Neural cell (in vitro differentiated cells): Measurements from ENCODE around the gene PDE2A. TPM values are rescaled to one million over a fixed set of nuclear protein-coding genes. Genes with fewer than 3 reads are reported as not detected.

Source experiments
- H2AFZ ChIP-seq: fragments of 200-600, 300-800 bp; sonication (generic), shearing (Covaris generic); 2 replicates; pipeline ENCODE4 v1.6.0; 2014; ENCODE audit warnings: low read depth, mild to moderate bottlenecking, antibody characterized with exemption, low read length, moderate library complexity
- H3F3A ChIP-seq: fragments of 200-600 bp; shearing (Covaris generic); 2 replicates; pipeline ENCODE4 v1.6.1; 2016; ENCODE audit warnings: mild to moderate bottlenecking, moderate library complexity, mixed read lengths, antibody characterized with exemption, low read length; ENCODE audit not compliant: insufficient read depth, poor library complexity, severe bottlenecking
- H3K27ac ChIP-seq: fragments of 200-600, 300-800 bp; sonication (generic), shearing (Covaris generic); 2 replicates; pipeline ENCODE4 v1.5.1; 2014; ENCODE audit warnings: mild to moderate bottlenecking, low read length, moderate library complexity
- H3K27me3 ChIP-seq: fragments of 300-800, 200-600 bp; sonication (generic), shearing (Covaris generic); 2 replicates; pipeline ENCODE4 v1.6.0; 2014; ENCODE audit warnings: mild to moderate bottlenecking, low read depth, low read length, moderate library complexity; ENCODE audit not compliant: insufficient read depth
- H3K36me3 ChIP-seq: fragments of 300-800, 200-600 bp; sonication (generic), shearing (Covaris generic); 2 replicates; pipeline ENCODE4 v1.5.1; 2014; ENCODE audit warnings: mild to moderate bottlenecking, antibody characterized with exemption, low read length, moderate library complexity; ENCODE audit not compliant: insufficient read depth
- H3K4me2 ChIP-seq: fragments of 300-800, 200-600 bp; sonication (generic), shearing (Covaris generic); 2 replicates; pipeline ENCODE4 v1.6.0; 2014; ENCODE audit warnings: mild to moderate bottlenecking, low read length
- H3K4me3 ChIP-seq: fragments of 300-800, 200-600 bp; sonication (generic), shearing (Covaris generic); 2 replicates; pipeline ENCODE4 v1.5.1; 2014; ENCODE audit warnings: mild to moderate bottlenecking, low read length, moderate library complexity
- H3K79me2 ChIP-seq: fragments of 200-600 bp; shearing (Covaris generic); replicated peaks from 2 replicates; pipeline ENCODE4 v1.6.0; 2014; ENCODE audit warnings: mild to moderate bottlenecking, low read length, moderate library complexity; ENCODE audit not compliant: insufficient read depth
- H3K9ac ChIP-seq: fragments of 300-800, 200-600 bp; sonication (generic), shearing (Covaris generic); 2 replicates; pipeline ENCODE4 v1.6.1; 2016; ENCODE audit warnings: mild to moderate bottlenecking, low read length, mixed read lengths
- H3K9me2 ChIP-seq: fragments of 200-600 bp; shearing (Covaris generic); 2 replicates; pipeline ENCODE4 v1.6.1; 2016; ENCODE audit warnings: mild to moderate bottlenecking, low read length, mixed read lengths; ENCODE audit not compliant: insufficient read depth
- H3K9me3 ChIP-seq: fragments of 200-600, 300-800 bp; sonication (generic), shearing (Covaris generic); 2 replicates; pipeline ENCODE4 v1.6.1; 2016; ENCODE audit warnings: mild to moderate bottlenecking, mixed run types, low read length, moderate library complexity, mixed read lengths
- H4K20me1 ChIP-seq: fragments of 200-600 bp; shearing (Covaris generic); 2 replicates; pipeline ENCODE4 v1.6.1; 2016; ENCODE audit warnings: mild to moderate bottlenecking, mixed run types; ENCODE audit not compliant: insufficient read depth
- EP300 ChIP-seq: fragments of 450-650 bp; conservative IDR thresholded peaks from 2 replicates; pipeline ENCODE4 v1.6.1; 2014; ENCODE audit warnings: antibody characterized with exemption, mild to moderate bottlenecking, moderate library complexity; ENCODE audit not compliant: poor library complexity, severe bottlenecking
- EZH2 ChIP-seq: fragments of 200-600, 300-800 bp; shearing (Covaris generic), sonication (generic); IDR thresholded peaks from 2 replicates; pipeline ENCODE4 v1.6.1; 2014; ENCODE audit warnings: antibody characterized with exemption, low read length, borderline replicate concordance, mild to moderate bottlenecking; ENCODE audit not compliant: insufficient read depth, poor library complexity, severe bottlenecking
- MXI1 ChIP-seq: fragments of 450-650 bp; conservative IDR thresholded peaks from 2 replicates; pipeline ENCODE4 v1.6.1; 2014; ENCODE audit warnings: antibody characterized with exemption, mild to moderate bottlenecking; ENCODE audit not compliant: poor library complexity, severe bottlenecking
- POLR2AphosphoS5 ChIP-seq: IDR thresholded peaks from 2 replicates; pipeline ENCODE4 v1.6.1; 2012
- RAD21 ChIP-seq: fragments of 450-650 bp; conservative IDR thresholded peaks from 2 replicates; pipeline ENCODE4 v1.6.1; 2014; ENCODE audit warnings: antibody characterized with exemption, mild to moderate bottlenecking, moderate library complexity
- SMC3 ChIP-seq: fragments of 450-650 bp; conservative IDR thresholded peaks from 2 replicates; pipeline ENCODE4 v1.6.1; 2014; ENCODE audit warnings: antibody characterized with exemption, mild to moderate bottlenecking, moderate library complexity; ENCODE audit not compliant: poor library complexity
- TAF1 ChIP-seq: IDR thresholded peaks from 2 replicates; pipeline ENCODE4 v1.6.1; 2012; ENCODE audit warnings: low read depth
- polyA plus RNA-seq: library from polyadenylated mRNA; depleted of rRNA; stranded (reverse); fragments of >200 nt; gene quantifications from 2 replicates; pipeline ENCODE4 v1.2.3, GENCODE V29; 2014
- TF ChIP-seq, protein P1 (sequence below): IDR thresholded peaks from 2 replicates; pipeline ENCODE4 v1.6.1; 2012; ENCODE audit warnings: borderline replicate concordance
- TF ChIP-seq, protein P2 (sequence below): fragments of 450-650 bp; IDR thresholded peaks from 2 replicates; pipeline ENCODE4 v1.5.1; 2014; ENCODE audit warnings: antibody characterized with exemption, mild to moderate bottlenecking, moderate library complexity; ENCODE audit not compliant: poor library complexity, severe bottlenecking

The PDE2A gene
- polyA plus RNA-seq, 1 donor from 2014 or later: 11.6 TPM

DNA sequence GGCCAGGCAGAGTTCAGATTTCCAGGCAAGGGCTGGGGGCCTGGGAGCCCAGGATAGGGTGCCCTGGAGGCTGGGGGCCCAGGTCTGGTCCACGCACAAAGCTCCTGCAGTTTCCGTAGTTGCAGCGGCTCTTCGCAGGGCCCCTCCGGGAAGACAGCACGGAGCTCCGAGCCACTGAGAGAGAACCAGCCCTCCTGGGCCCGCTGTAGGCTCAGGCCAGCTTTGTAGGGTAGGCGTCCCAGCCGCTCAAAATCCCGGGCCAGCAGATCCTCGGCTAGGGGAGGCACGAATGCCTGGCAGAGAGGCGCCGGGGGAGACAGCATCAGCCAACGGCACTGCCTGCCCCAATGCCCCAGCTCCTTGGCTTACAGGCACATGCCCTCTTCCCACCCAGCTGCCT lies 23.6 kb upstream of the PDE2A start:
- Histone ChIP-seq H3F3A (no peaks in the 10 kb centered on the region), H3K36me3 (no peaks in the 10 kb centered on the region), H3K27ac (no peak overlapping the region), H4K20me1 (no peaks in the 10 kb centered on the region), H3K4me3 (no peak overlapping the region), H3K9ac (no peak overlapping the region), H3K9me2 (no peaks in the 10 kb centered on the region), H3K27me3 (no peaks in the 10 kb centered on the region), H2AFZ (no peak overlapping the region), H3K79me2 (no peaks in the 10 kb centered on the region), H3K4me2 (no peak overlapping the region), H3K9me3 (no peaks in the 10 kb centered on the region)
- TF ChIP-seq TAF1 (no peak), EZH2 (no peak), RAD21 (no peak), SMC3 (no peak), POLR2AphosphoS5 (no peak), EP300 (no peak), MXI1 (no peak)
- TF ChIP-seq, protein P1, sequence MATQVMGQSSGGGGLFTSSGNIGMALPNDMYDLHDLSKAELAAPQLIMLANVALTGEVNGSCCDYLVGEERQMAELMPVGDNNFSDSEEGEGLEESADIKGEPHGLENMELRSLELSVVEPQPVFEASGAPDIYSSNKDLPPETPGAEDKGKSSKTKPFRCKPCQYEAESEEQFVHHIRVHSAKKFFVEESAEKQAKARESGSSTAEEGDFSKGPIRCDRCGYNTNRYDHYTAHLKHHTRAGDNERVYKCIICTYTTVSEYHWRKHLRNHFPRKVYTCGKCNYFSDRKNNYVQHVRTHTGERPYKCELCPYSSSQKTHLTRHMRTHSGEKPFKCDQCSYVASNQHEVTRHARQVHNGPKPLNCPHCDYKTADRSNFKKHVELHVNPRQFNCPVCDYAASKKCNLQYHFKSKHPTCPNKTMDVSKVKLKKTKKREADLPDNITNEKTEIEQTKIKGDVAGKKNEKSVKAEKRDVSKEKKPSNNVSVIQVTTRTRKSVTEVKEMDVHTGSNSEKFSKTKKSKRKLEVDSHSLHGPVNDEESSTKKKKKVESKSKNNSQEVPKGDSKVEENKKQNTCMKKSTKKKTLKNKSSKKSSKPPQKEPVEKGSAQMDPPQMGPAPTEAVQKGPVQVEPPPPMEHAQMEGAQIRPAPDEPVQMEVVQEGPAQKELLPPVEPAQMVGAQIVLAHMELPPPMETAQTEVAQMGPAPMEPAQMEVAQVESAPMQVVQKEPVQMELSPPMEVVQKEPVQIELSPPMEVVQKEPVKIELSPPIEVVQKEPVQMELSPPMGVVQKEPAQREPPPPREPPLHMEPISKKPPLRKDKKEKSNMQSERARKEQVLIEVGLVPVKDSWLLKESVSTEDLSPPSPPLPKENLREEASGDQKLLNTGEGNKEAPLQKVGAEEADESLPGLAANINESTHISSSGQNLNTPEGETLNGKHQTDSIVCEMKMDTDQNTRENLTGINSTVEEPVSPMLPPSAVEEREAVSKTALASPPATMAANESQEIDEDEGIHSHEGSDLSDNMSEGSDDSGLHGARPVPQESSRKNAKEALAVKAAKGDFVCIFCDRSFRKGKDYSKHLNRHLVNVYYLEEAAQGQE: no peak
- TF ChIP-seq, protein P2, sequence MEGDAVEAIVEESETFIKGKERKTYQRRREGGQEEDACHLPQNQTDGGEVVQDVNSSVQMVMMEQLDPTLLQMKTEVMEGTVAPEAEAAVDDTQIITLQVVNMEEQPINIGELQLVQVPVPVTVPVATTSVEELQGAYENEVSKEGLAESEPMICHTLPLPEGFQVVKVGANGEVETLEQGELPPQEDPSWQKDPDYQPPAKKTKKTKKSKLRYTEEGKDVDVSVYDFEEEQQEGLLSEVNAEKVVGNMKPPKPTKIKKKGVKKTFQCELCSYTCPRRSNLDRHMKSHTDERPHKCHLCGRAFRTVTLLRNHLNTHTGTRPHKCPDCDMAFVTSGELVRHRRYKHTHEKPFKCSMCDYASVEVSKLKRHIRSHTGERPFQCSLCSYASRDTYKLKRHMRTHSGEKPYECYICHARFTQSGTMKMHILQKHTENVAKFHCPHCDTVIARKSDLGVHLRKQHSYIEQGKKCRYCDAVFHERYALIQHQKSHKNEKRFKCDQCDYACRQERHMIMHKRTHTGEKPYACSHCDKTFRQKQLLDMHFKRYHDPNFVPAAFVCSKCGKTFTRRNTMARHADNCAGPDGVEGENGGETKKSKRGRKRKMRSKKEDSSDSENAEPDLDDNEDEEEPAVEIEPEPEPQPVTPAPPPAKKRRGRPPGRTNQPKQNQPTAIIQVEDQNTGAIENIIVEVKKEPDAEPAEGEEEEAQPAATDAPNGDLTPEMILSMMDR: no peak

DNA sequence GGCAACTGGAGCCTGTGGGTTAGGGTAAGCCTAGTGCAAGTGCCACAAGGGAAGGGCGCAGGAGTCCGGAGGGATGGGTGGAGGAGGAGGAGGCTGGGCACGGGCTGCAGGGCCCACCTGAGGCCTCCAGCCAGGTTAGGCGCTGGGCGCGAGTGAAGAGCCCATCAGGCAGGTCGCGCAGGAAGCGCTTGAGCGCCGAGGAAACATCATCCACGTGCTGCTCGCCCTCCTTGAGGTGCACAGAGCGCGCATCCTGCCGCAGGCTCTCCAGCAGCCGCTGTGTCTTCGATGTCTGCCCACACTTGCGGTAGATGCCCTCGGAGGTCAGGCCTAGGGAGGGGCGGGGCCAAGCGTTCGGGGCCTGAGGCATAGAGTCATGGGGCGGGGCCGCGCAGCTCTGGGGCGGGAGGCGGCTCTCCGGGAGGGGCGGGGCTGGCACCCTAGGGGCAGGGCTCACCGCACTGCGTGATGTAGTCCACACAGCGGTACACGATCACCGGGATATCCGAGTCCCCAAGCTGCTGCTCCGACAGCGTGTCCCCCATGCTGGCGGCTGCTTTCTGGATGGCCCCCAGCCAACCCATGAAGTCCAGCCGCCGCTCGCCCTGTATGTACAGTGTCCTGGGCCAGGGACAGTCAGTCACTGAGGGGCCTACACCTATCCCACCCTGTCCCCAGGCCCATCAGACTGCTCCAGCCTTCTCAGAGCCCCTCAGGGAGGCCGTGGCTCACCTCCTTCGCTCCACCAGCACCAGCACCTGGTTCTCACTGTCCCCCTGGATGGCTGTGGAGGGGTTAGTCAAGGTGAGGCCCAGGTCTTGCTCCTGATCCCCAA lies 22.9 kb upstream of the PDE2A start:
- H3K27me3 ChIP-seq: no peaks in the 10 kb centered on the region
- H3K4me2 ChIP-seq: no peak overlapping the region
- H3K9me2 ChIP-seq: no peaks in the 10 kb centered on the region
- H3F3A ChIP-seq: no peaks in the 10 kb centered on the region
- H3K27ac ChIP-seq: no peak overlapping the region
- H3K9me3 ChIP-seq: no peaks in the 10 kb centered on the region
- H3K36me3 ChIP-seq: no peaks in the 10 kb centered on the region
- H2AFZ ChIP-seq: no peak overlapping the region
- no peaks in the 10 kb centered on the region for H3K79me2 ChIP-seq
- no peaks in the 10 kb centered on the region for H4K20me1 ChIP-seq
- H3K9ac ChIP-seq: no peak overlapping the region
- H3K4me3 ChIP-seq: no peak overlapping the region
- no peak for TF ChIP-seq TAF1
- TF ChIP-seq EZH2: no peak
- TF ChIP-seq RAD21: no peak
- no peak for TF ChIP-seq SMC3
- TF ChIP-seq EP300: no peak
- TF ChIP-seq POLR2AphosphoS5: no peak
- TF ChIP-seq, protein P1: no peak
- TF ChIP-seq MXI1: no peak
- TF ChIP-seq, protein P2: no peak
